Epidermal melanocyte (primary cell): Measurements from ENCODE around the gene XYLT1.

Experiments used
- DNase-seq: peaks from one replicate; pipeline ENCODE4 v3.0.0; 2011; ENCODE audit warnings: low spot score; ENCODE audit not compliant: insufficient read length

XYLT1 gene

GRCh38 chr16:17069681-17070080 lies 401.1 kb downstream of the XYLT1 start:
- DNase-seq, result no peak

- no peak for DNase-seq
Observed at GRCh38 chr16:17068524-17068923, 402.2 kb downstream of the XYLT1 start.

GRCh38 chr16:17067882-17068281 lies 402.9 kb downstream of the XYLT1 start:
- no peak for DNase-seq

- DNase-seq, result no peak
Observed at GRCh38 chr16:17063201-17064139, 407.3 kb downstream of the XYLT1 start.

GRCh38 chr16:17062676-17063075 lies 408.1 kb downstream of the XYLT1 start:
- no peak for DNase-seq

GRCh38 chr16:17061326-17061725 lies 409.4 kb downstream of the XYLT1 start:
- DNase-seq, result no peak

GRCh38 chr16:17058471-17058870 lies 412.3 kb downstream of the XYLT1 start:
- no peak for DNase-seq

GRCh38 chr16:17056666-17057065 lies 414.1 kb downstream of the XYLT1 start:
- DNase-seq, result no peak

GRCh38 chr16:17053536-17054160 lies 417.1 kb downstream of the XYLT1 start:
- DNase-seq, result no peak
